ENCODE results near the gene PKP2.

The PKP2 gene

GRCh38 chr12:32841061-32841460 is 55.5 kb downstream of the PKP2 start:
- no peaks in the 10 kb centered on the region for H3K9me3 ChIP-seq
- no peak overlapping the region for H3K9ac ChIP-seq
- H4K20me1 ChIP-seq: no peaks in the 10 kb centered on the region
- TF ChIP-seq Cebpa-rat (IDR thresholded peaks at IDR 0.05): no peak
- no peak overlapping the region for H3K27ac ChIP-seq
- H3K4me3 ChIP-seq: no peak overlapping the region
- no peaks in the 10 kb centered on the region for H3K27me3 ChIP-seq
- no peaks in the 10 kb centered on the region for H3K4me1 ChIP-seq
- no peak overlapping the region for H3K4me2 ChIP-seq
- no peaks in the 10 kb centered on the region for H3K36me3 ChIP-seq

GRCh38 chr12:32839828-32840227 is 56.7 kb downstream of the PKP2 start:
- Histone ChIP-seq H3K36me3 (no peaks in the 10 kb centered on the region), H3K4me1 (no peaks in the 10 kb centered on the region), H3K4me3 (no peak overlapping the region), H3K27me3 (no peaks in the 10 kb centered on the region), H3K9me3 (no peaks in the 10 kb centered on the region), H4K20me1 (no peaks in the 10 kb centered on the region), H3K9ac (no peak overlapping the region), H3K27ac (no peak overlapping the region), H3K4me2 (no peak overlapping the region)
- no peak for TF ChIP-seq Cebpa-rat (IDR thresholded peaks at IDR 0.05)

GRCh38 chr12:32837974-32838373 is 58.6 kb downstream of the PKP2 start:
- Histone ChIP-seq H4K20me1 (no peaks in the 10 kb centered on the region), H3K9me3 (no peaks in the 10 kb centered on the region), H3K27me3 (no peaks in the 10 kb centered on the region), H3K4me2 (no peak overlapping the region), H3K9ac (no peak overlapping the region), H3K27ac (no peak overlapping the region), H3K36me3 (no peaks in the 10 kb centered on the region), H3K4me1 (no peaks in the 10 kb centered on the region), H3K4me3 (no peak overlapping the region)
- TF ChIP-seq Cebpa-rat (IDR thresholded peaks at IDR 0.05): no peak

GRCh38 chr12:32836710-32837109 is 59.9 kb downstream of the PKP2 start:
- Histone ChIP-seq H3K4me1 (no peaks in the 10 kb centered on the region), H3K27ac (no peak overlapping the region), H4K20me1 (no peaks in the 10 kb centered on the region), H3K9me3 (no peaks in the 10 kb centered on the region), H3K27me3 (no peaks in the 10 kb centered on the region), H3K9ac (no peak overlapping the region), H3K36me3 (no peaks in the 10 kb centered on the region), H3K4me3 (no peak overlapping the region), H3K4me2 (no peak overlapping the region)
- TF ChIP-seq Cebpa-rat (IDR thresholded peaks at IDR 0.05): no peak

GRCh38 chr12:32834122-32834521 is 62.5 kb downstream of the PKP2 start:
- Histone ChIP-seq H3K9me3 (no peaks in the 10 kb centered on the region), H3K27me3 (no peaks in the 10 kb centered on the region), H3K4me1 (no peaks in the 10 kb centered on the region), H3K36me3 (no peaks in the 10 kb centered on the region), H3K9ac (no peak overlapping the region), H3K4me3 (no peak overlapping the region), H3K27ac (no peak overlapping the region), H4K20me1 (no peaks in the 10 kb centered on the region), H3K4me2 (no peak overlapping the region)
- TF ChIP-seq Cebpa-rat (IDR thresholded peaks at IDR 0.05): no peak

GRCh38 chr12:32828552-32828951 is 68.0 kb downstream of the PKP2 start:
- Histone ChIP-seq H3K9me3 (no peaks in the 10 kb centered on the region), H3K9ac (no peak overlapping the region), H3K4me2 (no peak overlapping the region), H3K27ac (no peak overlapping the region), H3K36me3 (no peaks in the 10 kb centered on the region), H3K4me3 (no peak overlapping the region), H4K20me1 (no peaks in the 10 kb centered on the region), H3K4me1 (no peaks in the 10 kb centered on the region), H3K27me3 (no peaks in the 10 kb centered on the region)
- no peak for TF ChIP-seq Cebpa-rat (IDR thresholded peaks at IDR 0.05)

- Histone ChIP-seq H3K4me1 (no peaks in the 10 kb centered on the region), H3K36me3 (no peaks in the 10 kb centered on the region), H3K4me3 (no peak overlapping the region), H3K27ac (no peak overlapping the region), H4K20me1 (no peaks in the 10 kb centered on the region), H3K27me3 (no peaks in the 10 kb centered on the region), H3K9ac (no peak overlapping the region), H3K4me2 (no peak overlapping the region), H3K9me3 (no peaks in the 10 kb centered on the region)
- TF ChIP-seq Cebpa-rat (IDR thresholded peaks at IDR 0.05): no peak
These were observed 68.5 kb downstream of the PKP2 start for GRCh38 chr12:32828120-32828519.

GRCh38 chr12:32826807-32827412 is 69.7 kb downstream of the PKP2 start:
- Histone ChIP-seq H3K27me3 (no peaks in the 10 kb centered on the region), H3K9me3 (no peaks in the 10 kb centered on the region), H3K36me3 (no peaks in the 10 kb centered on the region), H3K4me3 (no peak overlapping the region), H3K4me1 (no peaks in the 10 kb centered on the region), H3K4me2 (no peak overlapping the region), H3K9ac (no peak overlapping the region), H3K27ac (no peak overlapping the region), H4K20me1 (no peaks in the 10 kb centered on the region)
- no peak for TF ChIP-seq Cebpa-rat (IDR thresholded peaks at IDR 0.05)

GRCh38 chr12:32824596-32824995 is 72.0 kb downstream of the PKP2 start:
- no peaks in the 10 kb centered on the region for H3K36me3 ChIP-seq
- no peak for TF ChIP-seq Cebpa-rat (IDR thresholded peaks at IDR 0.05)
- H3K27ac ChIP-seq: no peak overlapping the region
- H3K4me1 ChIP-seq: no peaks in the 10 kb centered on the region
- H3K4me3 ChIP-seq: no peak overlapping the region
- H3K9me3 ChIP-seq: no peaks in the 10 kb centered on the region
- no peak overlapping the region for H3K9ac ChIP-seq
- H3K4me2 ChIP-seq: no peak overlapping the region
- H3K27me3 ChIP-seq: no peaks in the 10 kb centered on the region
- no peaks in the 10 kb centered on the region for H4K20me1 ChIP-seq

- H3K27me3 ChIP-seq: no peaks in the 10 kb centered on the region
- no peaks in the 10 kb centered on the region for H3K4me1 ChIP-seq
- H3K27ac ChIP-seq: no peak overlapping the region
- no peaks in the 10 kb centered on the region for H4K20me1 ChIP-seq
- TF ChIP-seq Cebpa-rat (IDR thresholded peaks at IDR 0.05): no peak
- H3K9ac ChIP-seq: no peak overlapping the region
- H3K4me3 ChIP-seq: no peak overlapping the region
- no peak overlapping the region for H3K4me2 ChIP-seq
- no peaks in the 10 kb centered on the region for H3K9me3 ChIP-seq
- H3K36me3 ChIP-seq: no peaks in the 10 kb centered on the region
These were observed 74.2 kb downstream of the PKP2 start for GRCh38 chr12:32822344-32822743.

- Histone ChIP-seq H4K20me1 (no peaks in the 10 kb centered on the region), H3K4me2 (no peak overlapping the region), H3K9ac (no peak overlapping the region), H3K4me1 (no peaks in the 10 kb centered on the region), H3K36me3 (no peaks in the 10 kb centered on the region), H3K27me3 (no peaks in the 10 kb centered on the region), H3K27ac (no peak overlapping the region), H3K4me3 (no peak overlapping the region), H3K9me3 (no peaks in the 10 kb centered on the region)
- no peak for TF ChIP-seq Cebpa-rat (IDR thresholded peaks at IDR 0.05)
These were observed 74.9 kb downstream of the PKP2 start for GRCh38 chr12:32821710-32822109.

Data from BLaER1 (cell line).